GM19438 (cell line): Measurements from ENCODE around the gene FXYD6.

ENCODE experiments used
- ATAC-seq: cut with Tn5 transposase; IDR thresholded peaks from one replicate; pipeline ENCODE4 v1.9.1; 2021; ENCODE audit warnings: low read depth; ENCODE audit not compliant: unreplicated experiment

Gene FXYD6

DNA sequence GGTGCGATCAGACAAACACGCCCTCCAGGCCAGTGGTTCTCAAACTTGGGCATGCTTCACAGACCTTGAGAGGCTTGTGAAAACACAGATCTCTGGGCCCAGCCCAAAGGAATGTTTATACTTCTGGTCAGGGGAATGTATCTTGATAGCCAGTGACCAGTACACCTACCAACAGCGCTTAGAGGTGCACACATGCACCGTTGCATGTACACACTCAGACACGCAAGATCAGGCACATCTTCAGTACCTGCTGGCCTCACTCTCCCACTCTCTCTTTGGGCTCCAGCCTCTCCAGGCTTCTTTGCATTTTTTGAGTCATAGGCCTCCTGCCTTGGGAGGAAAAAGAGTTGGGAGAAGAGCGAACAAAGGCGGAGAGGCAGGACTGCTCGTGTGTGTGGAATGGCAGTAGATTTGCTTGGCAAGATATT, 11.7 kb upstream of the FXYD6 start:
- no peak for ATAC-seq

- ATAC-seq, result no peak
Observed at GRCh38 chr11:117887431-117888138, 11.1 kb upstream of the FXYD6 start.

- no peak for ATAC-seq
Observed at GRCh38 chr11:117885777-117886176, 9.3 kb upstream of the FXYD6 start.

- ATAC-seq, result no peak
Observed at GRCh38 chr11:117884994-117885393, 8.5 kb upstream of the FXYD6 start.

- no peak for ATAC-seq
Observed at GRCh38 chr11:117883063-117883462, 6.6 kb upstream of the FXYD6 start.

- ATAC-seq, result no peak
Observed at GRCh38 chr11:117882311-117882905, 6.0 kb upstream of the FXYD6 start.

DNA sequence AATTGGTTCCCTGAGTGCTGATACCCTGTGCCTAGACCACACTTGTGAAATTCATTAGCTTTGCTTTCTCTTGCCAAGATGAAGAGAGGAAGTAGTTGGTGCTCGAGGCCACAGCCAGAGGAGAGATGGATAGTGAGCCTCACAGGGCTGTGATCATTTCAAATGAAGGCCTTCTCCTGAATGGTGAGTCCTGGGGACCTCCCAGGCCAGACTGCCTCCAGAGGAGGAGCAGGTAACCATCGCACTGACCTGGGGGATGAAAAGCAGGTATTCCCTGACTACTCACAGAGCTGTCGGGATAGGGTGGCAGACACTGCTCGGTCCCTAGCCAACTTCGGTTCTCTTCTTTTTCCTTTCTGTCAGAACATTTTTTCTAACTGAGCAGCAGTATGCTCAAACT, 4.8 kb upstream of the FXYD6 start:
- no peak for ATAC-seq

GRCh38 chr11:117879516-117880480, 3.3 kb upstream of the FXYD6 start:
- no peak for ATAC-seq

- no peak for ATAC-seq
Observed at GRCh38 chr11:117878939-117879475, 2.5 kb upstream of the FXYD6 start.

DNA sequence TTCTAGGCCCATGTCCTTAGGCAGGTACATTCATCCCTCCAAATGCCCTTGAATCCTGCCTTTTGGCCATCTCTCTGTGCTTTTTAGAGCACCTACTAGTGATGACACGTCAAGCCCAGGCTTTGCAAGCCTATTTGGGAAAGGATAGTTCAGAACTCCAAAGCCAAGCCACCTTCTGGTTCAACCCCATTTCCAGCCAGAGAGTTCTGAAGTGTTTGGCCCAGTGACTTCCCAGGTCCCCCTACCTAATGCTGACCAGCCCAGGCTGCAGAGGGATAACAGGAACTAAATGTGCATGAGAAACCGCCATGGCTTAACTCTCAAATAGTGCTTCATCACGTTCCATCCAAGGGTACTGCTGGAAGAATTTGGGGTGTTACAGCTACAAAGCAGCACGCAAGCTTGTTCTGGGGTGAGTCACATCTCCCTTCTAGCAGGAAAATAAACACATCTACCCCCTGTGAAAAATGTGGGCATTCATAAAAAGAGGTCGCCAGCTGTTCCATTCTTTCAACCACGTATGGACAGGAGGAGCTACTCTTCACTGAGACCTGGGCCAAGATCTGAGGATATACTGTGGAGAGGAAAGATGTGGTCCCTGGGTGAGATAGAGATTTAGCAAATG, 2.0 kb upstream of the FXYD6 start:
- no peak for ATAC-seq

GRCh38 chr11:117877120-117877784, 794 bp upstream of the FXYD6 start:
- no peak for ATAC-seq

GRCh38 chr11:117876059-117876340, 458 bp downstream of the FXYD6 start:
- no peak for ATAC-seq

- ATAC-seq, result no peak
Observed at GRCh38 chr11:117875382-117876058, 938 bp downstream of the FXYD6 start.

DNA sequence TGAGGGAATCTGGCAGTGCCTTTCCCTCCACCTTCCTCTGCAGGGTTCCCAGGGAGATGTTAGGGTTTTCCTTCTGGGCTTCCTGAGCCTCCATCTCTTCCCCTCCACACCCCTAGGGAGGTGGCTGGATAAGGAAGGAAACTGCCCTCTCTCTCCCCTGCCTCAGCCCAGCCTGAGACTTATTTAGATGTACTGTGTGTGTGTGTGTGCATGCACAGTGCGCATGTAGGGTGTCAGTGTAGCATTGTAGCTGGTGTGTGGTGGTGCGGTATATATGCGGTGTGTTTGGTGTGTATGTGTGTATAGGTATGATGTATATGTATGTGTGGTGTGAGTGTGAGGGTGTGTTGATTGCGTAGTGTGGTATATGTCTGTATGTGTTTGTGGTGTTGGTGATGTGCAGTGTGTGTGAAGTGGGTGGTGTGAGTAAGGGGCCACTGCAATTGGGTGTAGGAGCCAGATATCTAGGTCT, 1.5 kb downstream of the FXYD6 start:
- ATAC-seq, result no peak

- ATAC-seq, result no peak
Observed at GRCh38 chr11:117874253-117874909, 2.1 kb downstream of the FXYD6 start.

- no peak for ATAC-seq
Observed at GRCh38 chr11:117873828-117874125, 2.7 kb downstream of the FXYD6 start.

DNA sequence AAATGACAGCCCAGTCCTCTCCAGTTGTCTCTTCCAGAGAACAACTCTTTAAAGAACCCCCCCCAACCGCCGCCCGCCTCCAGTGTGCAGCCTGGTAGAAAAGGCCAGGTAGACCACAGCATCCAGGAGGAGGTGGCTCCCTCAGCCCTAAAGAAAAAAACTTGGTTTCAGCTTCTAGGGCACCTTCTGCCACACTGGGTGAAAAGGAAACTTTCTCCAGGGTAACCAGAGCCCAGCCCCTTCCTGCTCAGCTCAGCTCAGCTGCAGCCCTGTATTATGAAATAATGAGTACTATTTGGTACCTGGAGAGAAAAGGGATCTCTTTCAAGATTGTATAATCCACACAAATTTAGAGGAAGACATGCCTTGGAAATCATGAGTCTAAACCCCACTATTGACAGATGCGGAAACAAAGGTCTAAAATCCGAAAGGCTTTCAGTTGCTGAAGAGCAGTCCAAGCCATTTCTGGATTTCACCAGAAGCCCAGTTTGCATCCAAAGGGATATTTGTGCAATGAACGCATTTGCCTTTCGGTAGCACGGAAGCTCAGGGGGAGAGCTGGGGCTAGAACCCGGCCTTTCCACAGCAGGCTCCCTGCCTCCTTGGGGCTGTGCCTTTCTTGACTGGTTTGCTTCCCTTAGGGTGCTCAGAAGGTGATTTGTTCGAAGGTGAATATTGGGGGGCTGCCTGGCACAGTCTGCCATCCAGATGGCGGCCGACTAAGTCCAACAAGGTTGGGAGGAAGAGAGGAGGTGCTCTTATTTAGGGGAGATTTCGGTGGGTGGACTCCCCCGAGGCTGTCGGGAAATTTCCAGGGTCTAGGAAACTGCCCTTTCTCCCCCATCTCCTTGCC, 3.3 kb downstream of the FXYD6 start:
- no peak for ATAC-seq

DNA sequence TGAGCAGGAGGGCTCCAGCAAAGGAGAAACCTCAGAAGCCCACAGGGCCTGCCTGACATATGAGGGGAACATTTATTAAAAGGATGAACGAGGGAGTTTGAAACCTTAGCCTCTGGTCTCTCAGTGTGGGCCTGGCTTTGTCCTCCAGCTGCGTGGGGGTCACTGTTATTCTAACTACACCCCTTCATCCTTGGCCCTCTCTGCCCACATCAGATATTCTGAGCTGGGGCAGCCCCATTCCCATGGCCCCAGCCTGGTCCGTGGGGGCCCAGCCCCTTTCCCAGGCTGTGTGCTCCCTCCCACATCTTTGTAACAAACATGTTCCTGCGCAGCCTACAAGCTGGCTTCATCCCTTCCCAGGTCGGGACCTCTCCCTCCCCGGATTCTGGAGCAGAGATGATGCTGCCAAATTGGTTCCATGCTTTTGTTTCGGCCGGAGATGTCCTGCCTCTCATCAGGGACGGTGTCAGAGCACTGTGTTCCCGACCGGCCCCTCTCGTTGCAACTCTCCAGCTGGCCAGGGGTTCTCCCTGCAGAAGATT, 4.0 kb downstream of the FXYD6 start:
- no peak for ATAC-seq
